CD4-positive, alpha-beta T cell (primary cell): ENCODE results near the gene DTNBP1. TPM values are rescaled to one million over a fixed set of nuclear protein-coding genes. Genes with fewer than 3 reads are reported as not detected.

ENCODE experiments used
- ATAC-seq: fragments of 200-7000 bp; cut with Tn5 transposase; one replicate; pipeline ENCODE4 v1.10.0; 2022; ENCODE audit warnings: mild to moderate bottlenecking; ENCODE audit not compliant: poor library complexity
- CTCF ChIA-PET: fragments of 350-600 bp; sonication (Branson Sonifier 250); formaldehyde crosslinking; loops from one replicate; lab custom pipeline; 2021; ENCODE audit warnings: antibody characterized with exemption, inconsistent platforms; lab: Charles Lee
- POLR2A ChIA-PET: fragments of 350-600 bp; sonication (Branson Sonifier 250); formaldehyde crosslinking; loops from one replicate; lab custom pipeline; 2021; ENCODE audit warnings: antibody characterized with exemption, inconsistent platforms; lab: Charles Lee
- DNase-seq, 14 experiments: peaks; one replicate each; pipeline ENCODE4 v3.0.0-alpha.2; 2013 to 2020; ENCODE audit warnings: mixed read lengths in 2 of 14
- H3K27ac ChIP-seq, 2 donors: one replicate each; pipeline versions ENCODE4 v1.5.1 to v1.7.0; 2013; ENCODE audit warnings: low read length in 2 of 2, low read depth in 1 of 2, mild to moderate bottlenecking in 1 of 2
- H3K27me3 ChIP-seq, 2 experiments: 1 replicate in 1 of 2; 2 replicates in 1 of 2; pipeline versions ENCODE4 v1.6.1 to v1.7.0; 2013; ENCODE audit warnings: low read length in 2 of 2, control low read depth in 1 of 2, mild to moderate bottlenecking in 1 of 2, moderate library complexity in 1 of 2; ENCODE audit not compliant: insufficient read depth in 2 of 2, control insufficient read depth in 1 of 2
- H3K36me3 ChIP-seq: one replicate; pipeline ENCODE4 v1.6.1; 2013; ENCODE audit warnings: low read length, control low read depth; ENCODE audit not compliant: insufficient read depth
- H3K4me1 ChIP-seq: one replicate; pipeline ENCODE4 v1.6.1; 2013; ENCODE audit warnings: low read length, control low read depth; ENCODE audit not compliant: insufficient read depth
- H3K4me3 ChIP-seq: one replicate; pipeline ENCODE4 v1.5.1; 2013; ENCODE audit warnings: mild to moderate bottlenecking, low read length, moderate library complexity
- H3K9me3 ChIP-seq, 2 experiments: 1 replicate in 1 of 2; 2 replicates in 1 of 2; pipeline versions ENCODE4 v1.6.1 to v1.7.0; 2013; ENCODE audit warnings: low read length in 2 of 2, mild to moderate bottlenecking in 2 of 2, control low read depth in 1 of 2, moderate library complexity in 1 of 2; ENCODE audit not compliant: control insufficient read depth in 1 of 2, insufficient read depth in 1 of 2
- H3K27ac Mint-ChIP-seq: one replicate; pipeline ENCODE4 v1.8.0; 2020; ENCODE audit warnings: mixed read lengths
- H3K27me3 Mint-ChIP-seq: one replicate; pipeline ENCODE4 v1.8.0; 2021; ENCODE audit warnings: mixed read lengths
- H3K36me3 Mint-ChIP-seq: one replicate; pipeline ENCODE4 v1.8.0; 2021; ENCODE audit warnings: low read depth, mixed read lengths
- H3K4me1 Mint-ChIP-seq: one replicate; pipeline ENCODE4 v1.8.0; 2021; ENCODE audit warnings: low read depth, mixed read lengths
- H3K4me3 Mint-ChIP-seq: one replicate; pipeline ENCODE4 v1.8.0; 2020; ENCODE audit warnings: mild to moderate bottlenecking, mixed read lengths
- H3K9me3 Mint-ChIP-seq: one replicate; pipeline ENCODE4 v1.8.0; 2020; ENCODE audit warnings: mixed read lengths
- intact Hi-C, 2 experiments: fragments of 100-400 bp; cut with DNase I in 1 of 2; cut with micrococcal nuclease in 1 of 2; formaldehyde crosslinking; loops; one replicate each; pipeline versions ENCODE4 v1.15.1 to v1.9.0; 2023 to 2025; cut with DNase I, micrococcal nuclease
- total RNA-seq, 174 experiments: library from RNA in 2 of 174; stranded (reverse) in 2 of 174; gene quantifications; one replicate each; pipeline ENCODE4 v1.2.3 and lab custom pipeline; 2021 to 2026
- TF ChIP-seq, protein P1 (sequence below): fragments of 200-600 bp; IDR thresholded peaks from one replicate; pipeline ENCODE4 v1.8.0; 2022; ENCODE audit warnings: antibody characterized with exemption, mild to moderate bottlenecking

DTNBP1 gene
- total RNA-seq, 2 experiments from 2014 or later = 14.5 to 14.7 TPM

DNA sequence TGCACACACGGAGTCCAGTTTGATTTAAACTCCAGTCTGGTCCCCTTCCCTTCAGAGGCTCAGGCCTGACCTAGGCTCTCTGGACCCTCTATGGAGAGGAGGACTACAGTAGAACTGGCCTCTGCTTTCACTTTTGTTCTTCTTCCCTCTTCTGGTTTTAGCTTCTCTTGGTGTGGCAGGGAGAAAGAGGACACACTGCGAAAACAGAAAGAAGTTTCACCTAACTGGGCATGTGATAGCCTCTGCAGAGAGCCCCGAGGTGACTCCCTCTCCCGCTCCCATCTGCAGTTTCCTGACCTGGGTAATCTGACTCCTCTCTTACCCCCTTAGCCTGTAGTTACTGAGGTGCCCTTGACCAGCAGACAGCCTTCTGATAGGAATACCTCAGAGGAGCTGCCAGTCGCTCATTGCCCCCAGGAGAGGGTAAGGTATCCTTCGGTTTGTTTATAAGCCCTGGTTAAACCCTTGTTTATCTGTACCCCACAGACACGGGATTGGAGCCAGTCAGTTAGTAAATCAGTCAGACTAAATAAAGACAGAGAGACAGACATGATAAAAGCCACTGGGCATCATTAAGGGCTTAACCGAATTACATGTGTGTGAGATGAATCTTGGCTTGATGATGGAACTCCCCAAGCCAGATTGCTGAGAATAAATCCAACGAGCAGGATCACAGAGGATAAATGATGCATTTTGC, 12.0 kb upstream of the DTNBP1 start:
- Histone ChIP-seq H3K4me3 (no peak overlapping the region), H3K9me3 (no peaks in the 10 kb centered on the region), H3K27ac (no peak overlapping the region), H3K36me3 (no peaks in the 10 kb centered on the region), H3K27me3 (no peaks in the 10 kb centered on the region), H3K4me1 (no peaks in the 10 kb centered on the region)
- CTCF ChIA-PET = no interaction called here
- no peak overlapping the region for H3K27ac Mint-ChIP-seq
- no peaks in the 10 kb centered on the region for H3K36me3 Mint-ChIP-seq
- no peaks in the 10 kb centered on the region for H3K9me3 Mint-ChIP-seq
- DNase-seq (no peak), ATAC-seq (no peak)
- peaks cover 10% of the 10 kb centered on the region for H3K27me3 Mint-ChIP-seq
- TF ChIP-seq, protein P1, sequence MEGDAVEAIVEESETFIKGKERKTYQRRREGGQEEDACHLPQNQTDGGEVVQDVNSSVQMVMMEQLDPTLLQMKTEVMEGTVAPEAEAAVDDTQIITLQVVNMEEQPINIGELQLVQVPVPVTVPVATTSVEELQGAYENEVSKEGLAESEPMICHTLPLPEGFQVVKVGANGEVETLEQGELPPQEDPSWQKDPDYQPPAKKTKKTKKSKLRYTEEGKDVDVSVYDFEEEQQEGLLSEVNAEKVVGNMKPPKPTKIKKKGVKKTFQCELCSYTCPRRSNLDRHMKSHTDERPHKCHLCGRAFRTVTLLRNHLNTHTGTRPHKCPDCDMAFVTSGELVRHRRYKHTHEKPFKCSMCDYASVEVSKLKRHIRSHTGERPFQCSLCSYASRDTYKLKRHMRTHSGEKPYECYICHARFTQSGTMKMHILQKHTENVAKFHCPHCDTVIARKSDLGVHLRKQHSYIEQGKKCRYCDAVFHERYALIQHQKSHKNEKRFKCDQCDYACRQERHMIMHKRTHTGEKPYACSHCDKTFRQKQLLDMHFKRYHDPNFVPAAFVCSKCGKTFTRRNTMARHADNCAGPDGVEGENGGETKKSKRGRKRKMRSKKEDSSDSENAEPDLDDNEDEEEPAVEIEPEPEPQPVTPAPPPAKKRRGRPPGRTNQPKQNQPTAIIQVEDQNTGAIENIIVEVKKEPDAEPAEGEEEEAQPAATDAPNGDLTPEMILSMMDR = no peak
- intact Hi-C loops = no loop called here
- no peaks in the 10 kb centered on the region for H3K4me1 Mint-ChIP-seq
- POLR2A ChIA-PET = interaction anchor here (0.5 kb wide), 1 partner anchor 12 kb away, joined by 3 read pairs; the partner anchor contains the start of gene DTNBP1
- no peak overlapping the region for H3K4me3 Mint-ChIP-seq

DNA sequence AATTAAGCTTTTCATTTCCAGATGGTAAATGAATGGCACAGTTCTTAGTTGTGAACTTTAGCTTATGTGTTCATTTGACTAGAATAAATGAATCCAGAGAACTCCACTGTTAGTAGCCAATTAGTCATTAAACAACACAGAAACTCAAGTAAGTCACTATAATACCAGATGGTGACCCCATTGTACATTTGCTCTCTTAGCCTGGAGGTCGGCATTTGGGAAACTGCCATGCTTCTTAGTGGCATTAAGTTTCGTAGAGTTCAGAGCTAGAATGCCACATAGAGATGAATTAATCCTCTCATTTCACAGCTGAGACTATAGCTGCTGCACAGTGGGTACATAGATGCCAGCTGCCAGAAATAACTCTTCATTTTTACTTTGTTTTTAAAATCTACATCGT, 10.8 kb upstream of the DTNBP1 start:
- Mint-ChIP-seq H3K27ac (no peak overlapping the region), H3K4me3 (no peak overlapping the region), H3K4me1 (no peaks in the 10 kb centered on the region), H3K9me3 (no peaks in the 10 kb centered on the region), H3K27me3 (peaks cover 10% of the 10 kb centered on the region), H3K36me3 (no peaks in the 10 kb centered on the region)
- POLR2A ChIA-PET = interaction anchor here (1.7 kb wide), 1 partner anchor 11 kb away, joined by 5 read pairs; the partner anchor contains the start of gene DTNBP1
- Histone ChIP-seq H3K36me3 (no peaks in the 10 kb centered on the region), H3K27me3 (no peaks in the 10 kb centered on the region), H3K27ac (no peak overlapping the region), H3K4me3 (no peak overlapping the region), H3K9me3 (no peaks in the 10 kb centered on the region), H3K4me1 (no peaks in the 10 kb centered on the region)
- intact Hi-C loops = no loop called here
- TF ChIP-seq, protein P1 = no peak
- DNase-seq (no peak), ATAC-seq (no peak)
- CTCF ChIA-PET = no interaction called here

DNA sequence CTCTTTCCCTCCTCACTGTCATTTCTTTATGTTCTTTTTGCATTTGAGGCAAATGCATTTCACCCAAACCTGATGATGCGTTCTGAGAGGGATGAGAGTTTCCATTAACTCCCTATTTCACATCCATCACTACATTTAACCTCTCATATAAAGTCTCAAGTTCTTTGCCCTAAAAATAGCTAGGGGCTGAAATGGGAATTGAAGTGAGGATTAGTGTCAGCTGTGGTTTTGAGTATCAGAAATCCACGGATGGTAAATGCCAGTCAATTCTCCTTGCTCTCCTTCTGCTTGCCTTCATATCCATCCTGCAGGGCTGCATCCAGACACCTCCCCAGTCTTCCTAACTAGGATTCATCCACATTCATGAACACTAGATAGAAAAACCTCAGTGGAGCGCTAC, 10.0 kb upstream of the DTNBP1 start:
- no peak for ATAC-seq

More for the DNA sequence above, 10.0 kb upstream of the DTNBP1 start:
- DNase-seq = no peak
- TF ChIP-seq, protein P1 = no peak
- Mint-ChIP-seq H3K27me3 (peaks cover 10% of the 10 kb centered on the region), H3K36me3 (no peaks in the 10 kb centered on the region), H3K9me3 (no peaks in the 10 kb centered on the region), H3K27ac (no peak overlapping the region), H3K4me1 (no peaks in the 10 kb centered on the region), H3K4me3 (no peak overlapping the region)
- Histone ChIP-seq H3K27ac (no peak overlapping the region), H3K4me3 (no peak overlapping the region), H3K9me3 (no peaks in the 10 kb centered on the region), H3K27me3 (no peaks in the 10 kb centered on the region), H3K4me1 (no peaks in the 10 kb centered on the region), H3K36me3 (no peaks in the 10 kb centered on the region)
- intact Hi-C loops = no loop called here
- POLR2A ChIA-PET = interaction anchor here (0.6 to 1.7 kb wide), 3 partner anchors 10 to 17 kb away, joined by 3 to 5 read pairs (median 3); partner anchors contain the start of gene DTNBP1
- CTCF ChIA-PET = no interaction called here
